Measurements from ENCODE around the gene TWF1. TPM values are rescaled to one million over a fixed set of nuclear protein-coding genes. Genes with fewer than 3 reads are reported as not detected.

Gene TWF1
- total RNA-seq, 1 experiment from 2014 or later = 37.1 TPM

DNA sequence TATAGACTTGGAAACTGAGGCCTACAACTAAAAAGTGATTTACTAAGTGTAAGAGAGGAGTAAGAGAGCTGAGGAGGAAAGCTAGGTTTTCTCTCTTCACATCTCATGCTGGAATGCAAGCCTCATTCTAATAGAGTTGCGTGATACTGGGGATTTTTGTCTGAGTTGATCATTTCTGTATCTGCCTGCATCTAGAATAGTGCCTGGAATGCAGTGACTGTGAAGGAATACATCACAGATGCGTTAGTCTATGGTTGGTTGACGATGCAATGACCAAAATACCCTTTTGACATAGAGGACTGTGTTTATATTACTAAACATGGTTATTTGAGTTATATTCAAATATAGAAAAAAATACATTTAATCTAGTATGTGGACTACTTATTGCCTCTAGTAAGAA, 20.6 kb upstream of the TWF1 start:
- Histone ChIP-seq H3K36me3 (replicated peaks; ENCODE audit: control insufficient read depth, insufficient read depth, low read length) (no peaks in the 10 kb centered on the region), H3K4me3 (ENCODE audit: insufficient read depth, low read depth, low read length) (no peak overlapping the region), H3K27me3 (ENCODE audit: control insufficient read depth, insufficient read depth, low read length) (no peaks in the 10 kb centered on the region; the same call in 1 of the 2 replicates)
- no peak for DNase-seq

DNA sequence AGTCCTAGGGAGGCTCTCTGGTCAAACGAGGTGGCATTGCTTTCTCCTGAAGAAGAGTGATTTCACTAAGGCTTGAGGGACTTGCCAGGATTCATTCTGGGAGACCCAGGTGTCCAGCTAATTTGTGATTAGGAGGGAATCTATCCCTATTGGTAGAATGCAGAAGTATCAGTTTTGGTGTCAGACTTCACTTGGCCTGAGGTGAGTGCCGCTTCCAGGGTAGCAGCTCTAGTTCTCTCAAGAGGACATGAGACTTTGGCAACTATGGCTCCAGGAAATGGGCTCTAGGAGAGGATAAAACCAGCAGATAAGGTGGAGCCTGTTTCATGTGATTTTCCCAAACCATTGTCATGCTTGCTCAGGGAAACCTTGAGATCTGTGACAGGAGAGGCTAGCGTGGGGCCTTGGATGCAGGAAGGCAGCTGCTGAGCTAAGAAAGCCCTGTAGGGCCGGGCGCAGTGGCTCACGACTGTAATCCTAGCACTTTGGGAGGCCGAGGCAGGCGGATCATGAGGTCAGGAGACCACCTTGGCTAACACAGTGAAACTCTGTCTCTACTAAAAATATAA, 18.2 kb upstream of the TWF1 start:
- no peak overlapping the region for H3K4me3 ChIP-seq (ENCODE audit: insufficient read depth, low read depth, low read length)
- H3K27me3 ChIP-seq (ENCODE audit: control insufficient read depth, insufficient read depth, low read length) = no peaks in the 10 kb centered on the region
- peak; percentile 9 for DNase-seq
- no peaks in the 10 kb centered on the region for H3K36me3 ChIP-seq (replicated peaks; ENCODE audit: control insufficient read depth, insufficient read depth, low read length)

DNA sequence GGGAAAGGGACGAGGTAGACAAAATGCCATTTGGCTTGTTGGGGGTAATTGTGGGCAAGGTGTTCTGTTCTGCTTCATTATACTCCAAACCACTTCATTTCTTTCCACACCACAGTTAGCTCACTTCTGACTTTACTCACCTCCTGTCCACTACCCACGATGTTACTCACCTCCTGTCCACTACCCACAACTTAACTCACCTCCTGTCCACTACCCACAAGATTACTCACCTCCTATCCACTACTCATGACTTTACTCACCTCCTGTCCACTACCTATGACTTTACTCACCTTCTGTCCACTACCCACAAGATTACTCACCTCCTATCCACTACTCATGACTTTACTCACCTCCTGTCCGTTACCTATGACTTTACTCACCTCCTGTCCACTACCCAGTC, 10.1 kb upstream of the TWF1 start:
- no peaks in the 10 kb centered on the region for H3K36me3 ChIP-seq (replicated peaks; ENCODE audit: control insufficient read depth, insufficient read depth, low read length)
- no peaks in the 10 kb centered on the region; the same call in 1 of the 2 replicates for H3K27me3 ChIP-seq (ENCODE audit: control insufficient read depth, insufficient read depth, low read length)
- no peak overlapping the region for H3K4me3 ChIP-seq (ENCODE audit: insufficient read depth, low read depth, low read length)
- no peak for DNase-seq

DNA sequence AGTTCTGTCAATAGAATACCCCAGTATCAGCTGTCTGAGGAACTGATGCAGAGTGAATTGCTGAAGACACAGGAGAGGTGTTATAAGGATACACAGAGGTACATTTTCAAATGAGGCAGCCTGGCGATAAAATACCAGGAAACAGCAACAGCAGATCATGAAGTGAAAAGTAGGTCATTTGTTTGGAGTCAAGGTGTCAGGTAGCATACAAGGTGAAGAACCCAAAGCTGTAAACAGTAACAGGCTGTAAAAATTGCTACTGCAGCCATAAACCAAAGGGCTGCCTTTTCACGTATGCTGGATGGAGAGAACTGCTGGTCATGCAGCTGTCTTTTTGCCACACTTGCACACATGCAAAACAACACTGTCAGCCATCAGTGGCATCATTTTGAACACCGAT, 9.3 kb upstream of the TWF1 start:
- DNase-seq = no peak
- H3K36me3 ChIP-seq (replicated peaks; ENCODE audit: control insufficient read depth, insufficient read depth, low read length) = no peaks in the 10 kb centered on the region
- no peaks in the 10 kb centered on the region; the same call in 1 of the 2 replicates for H3K27me3 ChIP-seq (ENCODE audit: control insufficient read depth, insufficient read depth, low read length)
- no peak overlapping the region for H3K4me3 ChIP-seq (ENCODE audit: insufficient read depth, low read depth, low read length)

DNA sequence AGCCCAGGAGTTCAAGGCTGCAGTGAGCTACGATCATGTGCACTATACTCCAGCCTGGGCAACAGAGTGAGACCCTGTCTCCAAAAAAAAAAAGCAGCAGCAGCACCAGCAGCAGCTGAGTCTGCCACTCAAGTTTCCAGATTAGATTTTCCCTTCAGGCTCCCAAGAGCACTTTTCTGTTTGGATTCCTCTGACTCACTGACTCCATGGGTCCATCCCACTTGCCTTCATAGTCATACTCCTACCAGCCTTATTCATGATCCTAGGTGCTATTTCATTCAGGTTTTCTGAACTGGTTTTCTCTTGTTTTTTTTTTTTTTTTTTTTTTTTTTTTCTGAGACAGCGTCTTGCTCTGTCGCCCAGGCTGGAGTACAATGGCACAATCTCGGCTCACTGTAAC, 6.8 kb upstream of the TWF1 start:
- Histone ChIP-seq H3K27me3 (ENCODE audit: control insufficient read depth, insufficient read depth, low read length) (no peaks in the 10 kb centered on the region; the same call in 1 of the 2 replicates), H3K36me3 (replicated peaks; ENCODE audit: control insufficient read depth, insufficient read depth, low read length) (no peaks in the 10 kb centered on the region), H3K4me3 (ENCODE audit: insufficient read depth, low read depth, low read length) (no peak overlapping the region)
- no peak for DNase-seq

DNA sequence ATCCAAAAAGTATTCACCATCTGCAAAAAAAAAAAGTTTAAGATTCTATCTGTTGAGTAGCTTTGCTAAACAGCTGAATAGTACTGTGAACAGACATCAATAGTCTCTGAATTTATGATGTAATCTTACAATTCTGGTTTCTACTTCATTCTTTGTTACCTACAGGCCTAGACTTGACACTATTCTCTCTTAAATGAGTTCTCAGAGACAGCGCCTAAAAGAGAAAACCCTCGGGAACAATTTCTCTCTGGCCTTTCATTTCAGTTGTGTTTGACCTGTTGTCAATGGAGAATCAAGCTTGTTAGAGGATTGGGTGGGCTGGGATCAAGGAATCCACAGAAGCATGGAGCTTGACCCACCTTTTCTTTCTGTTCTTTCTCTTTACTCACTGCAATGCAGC, 5.9 kb upstream of the TWF1 start:
- H3K27me3 ChIP-seq (ENCODE audit: control insufficient read depth, insufficient read depth, low read length) = no peaks in the 10 kb centered on the region; the same call in 1 of the 2 replicates
- H3K36me3 ChIP-seq (replicated peaks; ENCODE audit: control insufficient read depth, insufficient read depth, low read length) = no peaks in the 10 kb centered on the region
- H3K4me3 ChIP-seq (ENCODE audit: insufficient read depth, low read depth, low read length) = no peak overlapping the region
- DNase-seq = no peak

DNA sequence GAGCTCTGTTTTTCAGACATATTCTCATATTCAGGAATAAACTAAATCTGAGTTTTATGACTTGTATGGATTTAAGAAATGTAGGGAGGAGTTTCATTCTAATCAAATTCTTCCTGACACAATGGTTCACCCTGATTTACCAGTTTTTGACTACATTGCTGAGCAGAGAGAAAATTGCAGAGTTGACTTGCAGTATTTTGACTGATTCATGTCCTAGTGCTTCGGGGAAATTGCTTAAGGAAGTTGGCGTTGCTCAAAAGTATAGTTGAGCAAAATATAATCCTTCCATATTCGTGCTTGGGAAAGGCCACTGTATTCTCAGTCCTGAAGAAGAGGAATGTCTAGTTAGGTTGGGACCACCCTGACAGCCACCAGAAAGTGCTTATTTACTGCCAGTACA, 1.3 kb upstream of the TWF1 start:
- Histone ChIP-seq H3K27me3 (ENCODE audit: control insufficient read depth, insufficient read depth, low read length) (no peaks in the 10 kb centered on the region; the same call in 1 of the 2 replicates), H3K36me3 (replicated peaks; ENCODE audit: control insufficient read depth, insufficient read depth, low read length) (peaks cover 2% of the 10 kb centered on the region; the same call in 1 of the 2 replicates), H3K4me3 (ENCODE audit: insufficient read depth, low read depth, low read length) (no peak overlapping the region)
- no peak for DNase-seq

DNA sequence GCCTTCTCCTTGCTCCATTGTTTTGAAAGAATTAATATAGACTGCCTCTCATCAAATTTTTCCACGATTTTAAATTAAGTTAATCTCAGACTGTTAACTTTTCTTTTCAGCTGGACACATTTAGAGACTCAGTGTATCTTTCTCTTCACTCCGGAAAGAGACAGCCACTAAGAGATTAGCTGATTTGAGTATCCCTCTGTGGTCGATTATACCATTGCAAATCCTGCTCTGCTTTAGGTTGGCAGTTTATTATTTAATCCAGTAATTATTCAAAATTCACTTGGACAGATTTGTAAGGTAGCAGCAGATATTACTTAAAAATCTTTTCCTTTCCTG, 588 bp upstream of the TWF1 start:
- H3K36me3 ChIP-seq (replicated peaks; ENCODE audit: control insufficient read depth, insufficient read depth, low read length) = peaks cover 2% of the 10 kb centered on the region; the same call in 1 of the 2 replicates
- peak overlapping the region; percentile 96 for H3K4me3 ChIP-seq (ENCODE audit: insufficient read depth, low read depth, low read length)
- no peak for DNase-seq
- no peaks in the 10 kb centered on the region; the same call in 1 of the 2 replicates for H3K27me3 ChIP-seq (ENCODE audit: control insufficient read depth, insufficient read depth, low read length)

DNA sequence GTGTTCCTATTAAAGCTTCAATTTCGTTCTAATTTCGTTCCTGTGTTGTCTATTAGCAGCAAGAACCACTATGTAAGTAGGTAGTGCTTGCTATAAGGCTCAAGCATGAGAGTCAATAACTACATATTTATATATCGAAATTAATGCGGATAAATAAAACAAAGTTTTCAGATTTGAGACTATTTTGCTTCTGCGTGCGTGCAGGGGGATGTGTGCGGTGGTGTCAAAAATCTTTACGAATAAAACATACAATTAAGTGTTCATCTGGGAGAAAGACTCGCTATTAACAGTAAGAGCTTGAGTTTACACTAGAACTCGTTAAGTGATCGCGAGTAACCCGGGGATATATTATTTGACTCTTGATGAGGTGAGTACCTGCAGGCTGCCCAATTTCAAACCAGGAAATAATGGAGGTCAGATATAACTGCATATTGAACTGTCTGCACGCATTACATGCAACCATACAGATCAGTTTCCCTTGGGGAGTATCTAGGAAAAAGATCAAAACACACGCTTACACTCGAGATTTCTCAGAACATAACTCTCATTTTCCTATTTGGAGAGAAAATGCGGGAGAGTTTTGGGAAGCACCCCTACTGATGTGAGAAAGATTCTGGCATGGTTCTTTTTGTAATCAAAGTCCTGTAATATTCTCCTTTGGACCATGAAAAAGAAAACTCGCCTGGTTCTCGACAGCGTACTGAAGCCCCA, 813 bp downstream of the TWF1 start:
- DNase-seq = peak; percentile 16
- Histone ChIP-seq H3K4me3 (ENCODE audit: insufficient read depth, low read depth, low read length) (peak overlapping the region; percentile 96), H3K27me3 (ENCODE audit: control insufficient read depth, insufficient read depth, low read length) (no peaks in the 10 kb centered on the region; the same call in 1 of the 2 replicates), H3K36me3 (replicated peaks; ENCODE audit: control insufficient read depth, insufficient read depth, low read length) (peaks cover 5% of the 10 kb centered on the region; the same call in 1 of the 2 replicates)

DNA sequence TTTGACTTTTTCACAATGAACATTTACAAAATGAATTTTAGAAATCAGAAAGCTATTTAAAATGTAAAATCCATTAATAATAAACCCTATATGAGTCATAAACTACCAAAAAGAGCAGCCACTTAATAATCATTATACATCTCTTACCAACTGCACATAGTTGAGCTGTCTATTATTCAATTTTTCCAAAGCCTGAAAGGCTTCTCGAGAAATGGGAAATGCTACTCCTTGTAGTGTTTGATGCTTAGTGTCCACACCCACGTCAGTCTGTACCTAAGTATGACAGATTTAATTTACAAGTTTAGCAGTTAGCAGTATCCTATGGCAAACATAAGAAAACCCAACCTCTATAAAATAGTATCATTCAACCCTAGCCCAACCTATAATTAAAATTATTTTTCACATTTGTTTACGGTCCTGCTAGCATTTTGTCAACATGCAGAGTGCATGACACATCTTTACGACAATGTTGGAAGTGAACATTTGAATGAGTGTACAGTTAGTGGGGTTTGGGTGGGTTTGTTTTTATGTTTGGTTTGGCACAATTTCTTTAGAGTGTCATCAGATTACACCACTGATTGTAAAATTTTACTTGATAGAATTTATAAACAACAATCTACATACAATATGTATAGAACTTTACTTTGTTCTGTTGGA, 8.4 kb downstream of the TWF1 start:
- Histone ChIP-seq H3K27me3 (ENCODE audit: control insufficient read depth, insufficient read depth, low read length) (no peaks in the 10 kb centered on the region), H3K36me3 (replicated peaks; ENCODE audit: control insufficient read depth, insufficient read depth, low read length) (peaks cover 11% of the 10 kb centered on the region)
- DNase-seq = no peak

DNA sequence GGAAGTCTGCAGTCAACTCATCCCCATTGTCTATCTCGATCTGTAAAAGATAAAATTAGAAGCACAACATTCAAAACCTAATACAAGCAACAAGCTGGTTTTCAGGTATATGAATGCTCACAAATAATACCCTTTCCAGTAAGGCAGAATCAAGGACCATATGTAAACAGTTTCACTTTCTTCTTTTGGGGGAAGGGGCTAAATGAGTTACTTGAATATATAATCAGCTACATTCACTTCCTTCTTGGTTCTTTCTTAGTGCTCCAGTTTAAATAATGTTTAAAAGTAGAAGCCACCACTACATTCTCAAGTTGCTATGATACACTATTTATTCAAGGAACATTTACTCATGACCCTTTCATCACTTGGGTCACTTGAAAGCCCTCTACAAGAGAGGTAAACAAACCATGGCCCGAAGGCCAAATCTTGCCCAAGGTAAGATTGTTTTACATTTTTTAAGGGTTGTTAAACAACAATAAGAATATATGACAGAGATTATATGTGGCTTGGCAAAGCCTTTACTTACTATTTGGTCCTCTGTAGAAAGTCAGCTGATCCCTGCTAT, 10.3 kb downstream of the TWF1 start:
- Histone ChIP-seq H3K4me3 (ENCODE audit: insufficient read depth, low read depth, low read length) (no peak overlapping the region), H3K36me3 (replicated peaks; ENCODE audit: control insufficient read depth, insufficient read depth, low read length) (peaks cover 9% of the 10 kb centered on the region), H3K27me3 (ENCODE audit: control insufficient read depth, insufficient read depth, low read length) (no peaks in the 10 kb centered on the region)
- no peak for DNase-seq

More for the DNA sequence above, 8.4 kb downstream of the TWF1 start:
- H3K4me3 ChIP-seq (ENCODE audit: insufficient read depth, low read depth, low read length) = no peak overlapping the region

DNA sequence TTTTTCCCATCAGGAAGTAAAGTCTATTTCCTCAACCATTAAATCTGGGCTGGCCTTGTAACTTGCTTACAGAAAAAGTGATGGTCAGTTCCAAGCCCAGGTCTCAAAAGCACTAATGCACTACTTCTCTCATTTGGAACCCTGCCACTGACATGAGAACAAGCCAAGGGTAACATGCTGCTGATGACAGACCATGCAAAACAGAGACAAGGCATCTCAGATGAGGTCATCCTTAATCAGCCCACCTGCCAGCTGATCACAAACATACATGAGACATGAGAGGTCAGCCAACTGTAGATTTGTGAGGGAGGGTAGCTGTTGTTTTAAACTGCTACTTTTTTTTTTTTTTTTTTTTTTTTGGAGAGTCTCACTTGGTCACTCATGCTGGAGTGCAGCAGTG, 16.2 kb downstream of the TWF1 start:
- H3K27me3 ChIP-seq (ENCODE audit: control insufficient read depth, insufficient read depth, low read length) = no peaks in the 10 kb centered on the region
- DNase-seq = no peak

DNA sequence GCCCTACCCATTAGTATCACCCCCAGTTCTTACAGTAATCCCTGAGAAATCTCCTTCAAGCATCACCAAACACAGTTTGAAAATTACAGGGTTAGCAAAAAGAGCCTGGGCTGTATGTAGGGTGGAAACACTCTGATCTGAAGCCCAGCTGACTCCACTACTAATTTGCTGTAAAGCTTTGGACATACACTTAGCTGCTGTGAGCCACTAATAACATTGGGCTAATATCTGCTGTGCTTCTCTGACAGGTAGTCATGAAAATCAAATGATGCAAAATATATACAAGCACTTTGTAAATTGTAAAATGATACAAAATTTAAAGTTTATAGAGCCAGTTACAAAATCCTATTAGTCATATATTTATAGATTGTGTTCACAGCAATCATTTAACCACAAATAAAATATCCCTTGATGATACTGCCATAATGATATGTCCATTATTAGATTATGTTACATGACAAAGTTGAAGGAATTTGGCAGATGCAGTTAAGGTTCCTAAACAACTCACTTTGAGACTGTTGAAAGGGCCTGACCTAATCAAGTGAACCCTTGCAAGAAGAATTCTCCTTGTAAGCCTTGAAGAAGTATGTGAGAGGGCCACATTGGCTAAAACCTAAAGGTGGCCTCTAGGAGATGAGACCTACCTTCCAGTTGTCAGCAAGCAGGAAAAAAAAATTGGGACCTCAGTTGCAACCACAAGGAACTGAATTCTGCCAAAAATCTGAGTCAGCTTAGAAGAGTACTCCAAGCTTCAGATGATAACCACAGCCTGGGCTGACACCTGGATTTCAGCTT, 19.0 kb downstream of the TWF1 start:
- H3K27me3 ChIP-seq (ENCODE audit: control insufficient read depth, insufficient read depth, low read length) = no peaks in the 10 kb centered on the region
- DNase-seq = no peak
- no peak overlapping the region for H3K4me3 ChIP-seq (ENCODE audit: insufficient read depth, low read depth, low read length)

More for the DNA sequence above, 16.2 kb downstream of the TWF1 start:
- no peak overlapping the region for H3K4me3 ChIP-seq (ENCODE audit: insufficient read depth, low read depth, low read length)
- no peaks in the 10 kb centered on the region for H3K36me3 ChIP-seq (replicated peaks; ENCODE audit: control insufficient read depth, insufficient read depth, low read length)

DNA sequence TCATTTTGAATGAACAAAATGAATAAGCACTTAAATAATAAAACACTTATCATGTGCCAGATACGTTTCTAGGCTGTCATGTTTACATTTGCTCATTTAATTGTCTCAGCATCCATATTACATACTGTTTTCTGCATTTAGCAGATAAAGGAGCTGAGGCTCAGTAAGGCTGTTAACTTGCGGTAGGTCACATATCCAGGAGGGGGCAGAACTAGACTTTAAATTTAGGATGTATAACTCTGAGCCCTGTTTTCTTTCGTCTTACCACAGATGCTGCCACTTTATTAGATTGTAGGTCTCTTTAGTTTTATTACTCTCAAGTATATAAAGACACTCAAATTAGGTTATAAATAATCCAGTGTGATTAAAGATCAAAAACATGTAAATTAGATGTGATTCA, 29.6 kb downstream of the TWF1 start:
- peak; percentile 39 for DNase-seq
- no peak overlapping the region for H3K4me3 ChIP-seq (ENCODE audit: insufficient read depth, low read depth, low read length)
- no peaks in the 10 kb centered on the region for H3K36me3 ChIP-seq (replicated peaks; ENCODE audit: control insufficient read depth, insufficient read depth, low read length)
- H3K27me3 ChIP-seq (ENCODE audit: control insufficient read depth, insufficient read depth, low read length) = no peaks in the 10 kb centered on the region

More for the DNA sequence above, 19.0 kb downstream of the TWF1 start:
- no peaks in the 10 kb centered on the region for H3K36me3 ChIP-seq (replicated peaks; ENCODE audit: control insufficient read depth, insufficient read depth, low read length)

Measured in H7 (cell line).